HG03095 (cell line): ENCODE results near the gene ZNF292.
"Not testable (repeated sequence)": the region's sequence is repeated elsewhere in the genome, so short reads cannot be mapped to it uniquely, and the experiment has no call there.

ENCODE experiments used
- ATAC-seq: cut with Tn5 transposase; IDR thresholded peaks from one replicate; pipeline ENCODE4 v1.9.1; 2021; ENCODE audit warnings: moderate library complexity; ENCODE audit not compliant: unreplicated experiment

Gene ZNF292

DNA sequence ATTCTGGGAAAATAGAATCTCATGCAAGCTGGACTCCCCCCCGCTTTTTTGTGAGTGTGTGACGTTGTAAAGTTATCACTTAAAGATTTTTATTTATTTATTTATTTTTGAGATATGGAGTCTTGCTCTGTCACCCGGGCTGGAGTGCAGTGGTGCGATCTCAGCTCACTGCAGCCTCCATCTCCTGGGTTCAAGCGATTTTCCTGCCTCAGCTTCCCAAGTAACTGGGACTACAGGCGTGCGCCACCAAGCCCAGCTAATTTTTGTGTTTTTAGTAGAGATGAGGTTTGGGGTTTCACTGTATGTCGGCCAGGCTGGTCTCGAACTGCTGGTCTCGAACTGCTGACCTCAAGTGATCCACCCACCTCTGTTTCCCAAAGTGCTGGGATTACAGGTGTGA, 2.2 kb downstream of the ZNF292 start:
- ATAC-seq: not testable (repeated sequence)

DNA sequence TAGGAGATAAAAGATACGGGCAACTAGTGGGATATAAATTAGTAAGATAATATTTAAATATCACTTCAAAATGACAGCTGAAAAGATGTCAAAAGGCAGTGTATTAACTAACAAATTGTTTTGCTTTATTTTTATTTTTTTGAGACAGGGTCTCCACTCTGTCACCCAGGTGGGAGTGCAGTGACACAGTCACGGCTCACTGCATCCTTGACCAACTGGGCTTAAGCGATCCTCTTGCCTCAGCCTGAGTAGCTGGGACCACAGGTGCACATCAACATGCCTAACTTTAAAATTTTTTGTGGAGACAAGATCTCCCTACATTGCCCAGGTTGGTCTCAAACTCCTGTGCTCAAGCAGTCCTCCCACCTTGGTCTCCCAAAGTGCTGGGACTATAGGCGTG, 5.9 kb downstream of the ZNF292 start:
- no peak for ATAC-seq

GRCh38 chr6:87164004-87164403, 8.6 kb downstream of the ZNF292 start:
- no peak for ATAC-seq

DNA sequence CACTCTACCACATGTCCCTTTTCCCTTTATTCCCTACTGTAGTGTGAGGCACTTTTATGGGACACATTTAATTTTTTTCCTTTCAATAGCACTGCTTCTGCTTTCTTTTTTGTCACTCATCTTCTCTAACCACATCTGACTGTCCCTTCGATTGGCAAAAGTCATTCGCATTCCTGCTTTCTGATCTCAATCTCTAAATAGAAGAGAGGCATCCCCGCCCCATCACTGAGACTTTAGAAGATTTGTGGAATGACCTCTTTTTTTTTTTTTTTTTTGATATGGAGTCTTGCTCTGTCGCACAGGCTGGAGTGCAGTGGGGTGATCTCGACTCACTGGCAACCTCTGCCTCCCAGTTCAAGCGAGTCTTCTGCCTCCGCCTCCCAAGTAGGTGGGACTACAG, 9.1 kb downstream of the ZNF292 start:
- no peak for ATAC-seq

- ATAC-seq: no peak
Measured at GRCh38 chr6:87165185-87165584, 9.8 kb downstream of the ZNF292 start.

- ATAC-seq: no peak
Measured at GRCh38 chr6:87171938-87172633, 16.7 kb downstream of the ZNF292 start.

DNA sequence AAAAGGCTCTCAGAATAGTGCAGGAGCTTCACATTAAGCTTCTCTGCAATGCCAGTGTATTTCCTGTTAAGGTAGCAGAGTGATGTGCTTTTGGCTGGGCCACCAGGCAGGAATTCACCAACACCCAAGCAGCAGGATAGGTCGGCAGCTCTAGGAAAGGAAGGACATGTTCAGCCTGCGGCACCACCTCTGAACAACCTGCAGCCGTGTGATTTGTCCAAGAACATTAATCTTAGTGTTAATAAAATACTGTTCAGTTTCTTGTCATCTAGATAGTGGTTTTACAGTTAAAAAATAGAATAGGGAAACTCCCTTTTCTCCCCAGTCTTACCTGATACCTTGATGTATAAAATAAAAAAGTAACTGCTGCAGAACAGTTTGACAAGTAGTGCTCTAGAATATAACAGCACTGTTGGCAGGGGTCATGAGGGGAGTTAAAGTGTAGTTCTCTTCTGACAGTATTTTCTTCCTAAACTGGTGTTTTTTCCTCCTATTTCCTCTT, 18.8 kb downstream of the ZNF292 start:
- no peak for ATAC-seq

- ATAC-seq: no peak
Measured at GRCh38 chr6:87176493-87176892, 21.1 kb downstream of the ZNF292 start.

GRCh38 chr6:87180105-87180728, 24.9 kb downstream of the ZNF292 start:
- peak; percentile 42 for ATAC-seq

- no peak for ATAC-seq
Measured at GRCh38 chr6:87181903-87182302, 26.5 kb downstream of the ZNF292 start.

DNA sequence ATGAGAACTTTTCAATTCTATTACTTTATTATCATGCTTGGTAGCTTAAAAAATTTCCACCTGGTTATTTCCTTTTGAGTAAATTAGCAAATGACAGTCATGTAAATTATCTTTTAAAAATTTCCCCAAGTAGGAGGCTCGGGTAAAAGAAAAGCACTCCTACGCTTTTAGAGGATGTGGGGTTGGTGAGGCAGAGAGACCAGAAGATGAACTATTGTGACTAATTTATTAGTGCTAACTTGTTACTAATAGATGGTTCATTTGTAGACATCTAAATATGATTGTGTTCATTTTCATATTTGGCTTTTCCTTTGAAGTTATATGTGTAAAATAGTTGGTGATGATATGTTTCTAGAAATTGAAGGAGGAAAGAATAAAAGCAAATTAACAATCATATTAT, 27.0 kb downstream of the ZNF292 start:
- ATAC-seq: peak; percentile 64

GRCh38 chr6:87182940-87183339, 27.6 kb downstream of the ZNF292 start:
- no peak for ATAC-seq

DNA sequence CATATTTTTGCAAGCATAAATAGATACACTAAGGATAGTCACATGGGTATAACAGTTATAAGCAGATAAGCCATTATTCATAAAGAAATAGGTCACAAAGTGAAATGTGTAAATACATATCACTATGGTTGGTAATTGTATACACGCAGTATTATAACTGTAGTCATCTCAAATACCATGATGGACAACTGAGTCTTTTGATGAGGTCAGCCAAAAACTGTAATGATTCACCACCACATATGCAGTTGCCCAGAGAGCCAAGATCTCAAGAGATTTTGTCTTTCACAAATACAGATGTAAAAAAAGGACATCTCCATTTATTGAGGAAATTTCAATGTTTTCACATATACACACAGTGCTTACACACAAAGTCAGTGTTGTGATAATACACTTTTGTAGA, 28.3 kb downstream of the ZNF292 start:
- no peak for ATAC-seq

GRCh38 chr6:87184762-87185250, 29.4 kb downstream of the ZNF292 start:
- ATAC-seq: no peak

DNA sequence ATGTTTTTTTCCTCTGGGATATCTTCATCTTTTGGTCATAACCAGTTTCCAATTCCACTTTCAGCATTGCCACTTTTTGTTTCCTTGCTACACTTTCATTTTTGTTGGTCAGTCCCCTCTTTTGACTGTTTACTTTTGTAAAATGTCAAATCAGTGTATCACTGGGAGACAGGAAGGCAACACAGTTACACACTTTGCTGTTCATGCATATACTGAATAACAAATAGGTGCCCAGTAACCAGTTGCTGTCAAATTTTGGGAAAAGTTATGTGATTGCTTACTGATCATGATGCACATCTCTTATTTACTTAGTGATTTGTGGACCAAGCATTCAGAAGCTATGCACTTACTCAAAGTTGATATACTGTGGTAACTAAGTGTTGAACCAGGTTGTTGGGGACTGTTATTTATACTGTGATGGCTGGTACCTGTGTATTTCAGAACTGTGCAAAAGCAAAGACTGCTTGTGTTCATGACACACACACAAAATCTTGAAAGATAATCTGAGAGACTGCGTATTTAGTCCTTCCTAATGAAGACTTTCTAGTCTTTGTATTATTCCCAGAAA, 41.0 kb downstream of the ZNF292 start:
- ATAC-seq: no peak

DNA sequence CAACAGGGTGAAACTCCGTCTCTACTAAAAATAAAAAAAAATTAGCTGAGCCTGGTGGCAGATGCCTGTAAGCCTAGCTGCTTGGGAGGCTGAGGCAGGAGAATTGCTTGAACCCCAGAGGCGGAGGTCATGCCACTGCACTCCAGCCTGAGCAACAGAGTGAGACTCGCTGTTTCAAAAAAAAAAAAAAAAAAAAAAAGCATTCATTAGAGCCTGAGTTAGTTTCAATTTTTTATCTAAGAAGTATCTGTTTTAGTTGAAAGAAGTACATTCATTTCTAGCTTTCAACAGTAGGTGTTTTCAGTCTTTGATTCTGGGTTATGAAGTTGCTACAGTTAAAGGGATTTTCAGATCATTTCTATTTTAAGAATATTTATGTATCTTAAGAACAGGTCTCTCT, 42.2 kb downstream of the ZNF292 start:
- peak; percentile 74 for ATAC-seq

- ATAC-seq: not testable (repeated sequence)
Measured at GRCh38 chr6:87198022-87198810, 42.9 kb downstream of the ZNF292 start.

GRCh38 chr6:87199787-87200186, 44.4 kb downstream of the ZNF292 start:
- ATAC-seq: no peak

DNA sequence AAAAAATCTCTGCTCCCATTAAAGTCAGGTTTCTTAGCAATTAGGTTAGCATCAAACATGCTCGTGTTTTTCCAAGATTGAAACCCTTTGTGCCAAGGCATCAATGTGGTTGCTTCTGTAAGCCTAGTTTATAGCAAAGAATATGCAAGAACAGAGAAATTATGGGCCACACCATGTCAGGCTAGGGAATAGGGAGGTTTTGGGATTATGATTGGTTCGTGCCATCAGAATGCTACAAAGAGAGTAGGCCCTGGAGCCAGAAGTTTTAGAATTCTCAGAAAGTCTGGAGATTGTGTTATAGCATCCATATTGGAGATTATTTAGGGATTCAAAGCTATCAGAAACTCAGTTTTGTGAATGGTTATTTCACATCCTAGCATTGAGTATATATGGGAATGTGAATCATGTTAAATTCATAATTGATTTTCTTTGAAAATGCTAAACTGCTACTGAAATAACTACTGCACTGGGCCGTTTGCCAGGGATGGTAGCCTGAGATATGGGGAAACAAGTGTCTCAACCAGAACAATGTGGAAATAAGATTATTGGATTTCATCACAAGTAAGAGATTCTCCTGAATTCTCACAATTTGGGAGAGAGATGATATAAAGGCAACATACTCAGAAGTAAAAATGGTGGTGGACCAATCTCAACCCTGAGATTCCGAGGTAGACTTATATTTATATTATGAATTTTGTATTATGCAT, 45.3 kb downstream of the ZNF292 start:
- no peak for ATAC-seq

- ATAC-seq: no peak
Measured at GRCh38 chr6:87203448-87204023, 48.2 kb downstream of the ZNF292 start.
